Thyroid gland (tissue), 4 donors: ENCODE data around the gene ATP6V0A4. TPM values are rescaled to one million over a fixed set of nuclear protein-coding genes. Genes with fewer than 3 reads are reported as not detected.
"Not testable (repeated sequence)": the region's sequence is repeated elsewhere in the genome, so short reads cannot be mapped to it uniquely, and the experiment has no call there.

Experiments
- DNase-seq, 2 donors: peaks; one replicate each; pipeline ENCODE4 v3.0.0-alpha.2; 2019
- H3K27ac ChIP-seq, 3 donors: fragments of 200-600 bp; sonication (generic); 1 replicate in 2 of 3; 2 replicates in 1 of 3; pipeline ENCODE4 v1.5.1; 2016 to 2019; ENCODE audit warnings: mild to moderate bottlenecking in 1 of 3, moderate library complexity in 1 of 3
- H3K27me3 ChIP-seq: fragments of 200-600 bp; sonication (generic); one replicate; pipeline ENCODE4 v1.5.1; 2019
- H3K36me3 ChIP-seq, 2 donors: fragments of 200-600 bp; sonication (generic); one replicate each; pipeline ENCODE4 v1.5.1; 2016 to 2019
- H3K4me1 ChIP-seq, 2 donors: fragments of 200-600 bp; sonication (generic); one replicate each; pipeline ENCODE4 v1.5.1; 2017 to 2019
- H3K4me3 ChIP-seq, 3 donors: fragments of 200-600 bp; sonication (generic); replicated peaks in 1 of 3; 1 replicate in 2 of 3; 2 replicates in 1 of 3; pipeline ENCODE4 v1.5.1; 2016; ENCODE audit warnings: mild to moderate bottlenecking in 1 of 3
- H3K9me3 ChIP-seq: fragments of 200-600 bp; sonication (generic); one replicate; pipeline ENCODE4 v1.5.1; 2017
- CTCF ChIP-seq, 6 experiments: fragments of 200-600 bp in 3 of 6; fragments of 450-650 bp in 3 of 6; sonication (generic) in 3 of 6; IDR thresholded peaks; one replicate each; pipeline ENCODE4 v1.5.1; 2016 to 2019; ENCODE audit warnings: antibody characterized with exemption in 6 of 6, mild to moderate bottlenecking in 2 of 6, inconsistent platforms in 1 of 6, moderate library complexity in 1 of 6
- POLR2A ChIP-seq, 2 donors: fragments of 450-650 bp; IDR thresholded peaks; one replicate each; pipeline ENCODE4 v1.6.1; 2017; ENCODE audit warnings: antibody characterized with exemption in 2 of 2, mild to moderate bottlenecking in 2 of 2, moderate library complexity in 1 of 2
- WGBS, 2 donors: methylation state at CpG; one replicate each; pipeline ENCODE4 v1.1.5; 2017; 5-methylcytosine and 5-hydroxymethylcytosine counted together
- intact Hi-C: fragments of 100-400 bp; cut with DNase I; formaldehyde crosslinking; loops from one replicate; pipeline ENCODE4 v1.15.1; 2023
- total RNA-seq, 4 donors: library from RNA; depleted of rRNA; stranded (reverse); fragments of >200 nt; gene quantifications; one replicate each; pipeline ENCODE4 v1.2.3, GENCODE V29; 2016

ATP6V0A4 gene
- total RNA-seq, 4 donors from 2014 or later = not detected

GRCh38 chr7:138691178-138691577 is 106.8 kb downstream of the ATP6V0A4 start:
- intact Hi-C loops = no loop called here

GRCh38 chr7:138690495-138690894 is 107.5 kb downstream of the ATP6V0A4 start:
- intact Hi-C loops = no loop called here
- no peak for TF ChIP-seq CTCF (IDR thresholded peaks at IDR 0.05)
- no peak for TF ChIP-seq POLR2A (IDR thresholded peaks at IDR 0.05)
- 94 to 95% methylated on average over 2 of the region's 2 CpGs for WGBS, 2 donors

More at GRCh38 chr7:138691178-138691577, 106.8 kb downstream of the ATP6V0A4 start:
- no peak for DNase-seq
- no peak for TF ChIP-seq CTCF (IDR thresholded peaks at IDR 0.05)
- no peak for TF ChIP-seq POLR2A (IDR thresholded peaks at IDR 0.05)
- WGBS, 2 donors = 83 to 89% methylated on average over 5 of the region's 5 CpGs
- Histone ChIP-seq H3K4me3 (no peak overlapping the region), H3K27me3 (no peaks in the 10 kb centered on the region), H3K4me1 (no peaks in the 10 kb centered on the region), H3K36me3 (no peaks in the 10 kb centered on the region), H3K27ac (no peak overlapping the region), H3K9me3 (no peaks in the 10 kb centered on the region)

GRCh38 chr7:138688037-138688436 is 110.0 kb downstream of the ATP6V0A4 start:
- intact Hi-C loops = not testable (repeated sequence)

More at GRCh38 chr7:138690495-138690894, 107.5 kb downstream of the ATP6V0A4 start:
- H3K4me1 ChIP-seq = no peaks in the 10 kb centered on the region
- no peak for DNase-seq
- no peaks in the 10 kb centered on the region for H3K36me3 ChIP-seq
- no peaks in the 10 kb centered on the region for H3K9me3 ChIP-seq
- no peaks in the 10 kb centered on the region for H3K27me3 ChIP-seq
- no peak overlapping the region for H3K27ac ChIP-seq
- H3K4me3 ChIP-seq = no peak overlapping the region

GRCh38 chr7:138684340-138684739 is 113.7 kb downstream of the ATP6V0A4 start:
- no peak for DNase-seq
- Histone ChIP-seq H3K27me3 (no peaks in the 10 kb centered on the region), H3K9me3 (no peaks in the 10 kb centered on the region), H3K4me1 (no peaks in the 10 kb centered on the region), H3K27ac (no peak overlapping the region), H3K4me3 (no peak overlapping the region), H3K36me3 (no peaks in the 10 kb centered on the region)
- 85 to 86% methylated on average over 3 of the region's 3 CpGs for whole genome bisulfite sequencing, 2 donors
- intact Hi-C loops = no loop called here
- TF ChIP-seq POLR2A (IDR thresholded peaks at IDR 0.05) = no peak
- no peak for TF ChIP-seq CTCF (IDR thresholded peaks at IDR 0.05)

More at GRCh38 chr7:138688037-138688436, 110.0 kb downstream of the ATP6V0A4 start:
- not testable (repeated sequence) for H3K4me3 ChIP-seq, H3K36me3 ChIP-seq, DNase-seq, H3K9me3 ChIP-seq, H3K27me3 ChIP-seq, H3K4me1 ChIP-seq, H3K27ac ChIP-seq
- 90 to 97% methylated on average over 6 of the region's 6 CpGs for WGBS, 2 donors

- H3K4me1 ChIP-seq = no peaks in the 10 kb centered on the region
- DNase-seq = no peak
- no peak for TF ChIP-seq POLR2A (IDR thresholded peaks at IDR 0.05)
- TF ChIP-seq CTCF (IDR thresholded peaks at IDR 0.05) = no peak
- WGBS, 2 donors = 50 to 73% methylated on average over 5 of the region's 5 CpGs
- no peak overlapping the region for H3K27ac ChIP-seq
- no peaks in the 10 kb centered on the region for H3K9me3 ChIP-seq
- H3K27me3 ChIP-seq = no peaks in the 10 kb centered on the region
- intact Hi-C loops = no loop called here
- H3K36me3 ChIP-seq = no peaks in the 10 kb centered on the region
- no peak overlapping the region for H3K4me3 ChIP-seq
Measured at GRCh38 chr7:138679793-138680192, 118.2 kb downstream of the ATP6V0A4 start.

- no peaks in the 10 kb centered on the region for H3K9me3 ChIP-seq
- intact Hi-C loops = no loop called here
- TF ChIP-seq CTCF (IDR thresholded peaks at IDR 0.05) = no peak
- no peak for TF ChIP-seq POLR2A (IDR thresholded peaks at IDR 0.05)
- H3K27ac ChIP-seq = no peak overlapping the region
- no peak for DNase-seq
- no peak overlapping the region for H3K4me3 ChIP-seq
- H3K4me1 ChIP-seq = no peaks in the 10 kb centered on the region
- H3K27me3 ChIP-seq = no peaks in the 10 kb centered on the region
- no peaks in the 10 kb centered on the region for H3K36me3 ChIP-seq
Measured at GRCh38 chr7:138670594-138670993, 127.4 kb downstream of the ATP6V0A4 start.
